ENCODE measurements around the gene XPNPEP1.

The XPNPEP1 gene

DNA sequence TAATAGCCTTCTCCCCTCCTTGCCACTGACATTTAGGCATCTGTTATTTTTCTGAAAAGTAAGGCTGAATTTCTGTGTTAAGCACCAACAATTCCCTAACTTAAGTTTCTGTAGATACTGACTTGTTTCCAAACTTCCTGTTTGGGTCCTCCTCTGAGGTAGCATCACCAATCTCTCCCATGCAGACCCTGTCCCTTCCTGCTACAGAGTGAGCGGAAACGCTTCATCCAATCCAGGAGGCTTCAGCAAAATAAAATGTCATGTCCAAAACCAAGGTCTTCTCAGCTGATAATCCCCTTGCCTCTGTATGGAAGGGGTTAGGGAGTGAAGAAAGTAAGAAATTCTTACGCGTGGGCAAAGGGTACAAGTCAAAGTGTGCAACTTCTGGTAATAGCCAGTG, 29.9 kb downstream of the XPNPEP1 start:
- no peak for DNase-seq (ENCODE audit: extremely low read depth, insufficient read length)
- no peak for TF ChIP-seq CTCF (IDR thresholded peaks at IDR 0.05; ENCODE audit: insufficient read depth, low read length, poor library complexity, severe bottlenecking)
- H3K36me3 ChIP-seq (ENCODE audit: control insufficient read depth, insufficient read depth, low read length): peaks cover 7% of the 10 kb centered on the region
- H3K4me3 ChIP-seq (replicated peaks; ENCODE audit: low read depth, low read length): no peak overlapping the region
- no peaks in the 10 kb centered on the region for H3K27me3 ChIP-seq (replicated peaks; ENCODE audit: control insufficient read depth, insufficient read depth, low read length)

- no peaks in the 10 kb centered on the region for H3K27me3 ChIP-seq (replicated peaks; ENCODE audit: control insufficient read depth, insufficient read depth, low read length)
- peaks cover 10% of the 10 kb centered on the region for H3K36me3 ChIP-seq (ENCODE audit: control insufficient read depth, insufficient read depth, low read length)
- no peak for DNase-seq (ENCODE audit: extremely low read depth, insufficient read length)
- no peak overlapping the region for H3K4me3 ChIP-seq (replicated peaks; ENCODE audit: low read depth, low read length)
- no peak for TF ChIP-seq CTCF (IDR thresholded peaks at IDR 0.05; ENCODE audit: insufficient read depth, low read length, poor library complexity, severe bottlenecking)
These were observed 30.4 kb downstream of the XPNPEP1 start for GRCh38 chr10:109892931-109893330.

DNA sequence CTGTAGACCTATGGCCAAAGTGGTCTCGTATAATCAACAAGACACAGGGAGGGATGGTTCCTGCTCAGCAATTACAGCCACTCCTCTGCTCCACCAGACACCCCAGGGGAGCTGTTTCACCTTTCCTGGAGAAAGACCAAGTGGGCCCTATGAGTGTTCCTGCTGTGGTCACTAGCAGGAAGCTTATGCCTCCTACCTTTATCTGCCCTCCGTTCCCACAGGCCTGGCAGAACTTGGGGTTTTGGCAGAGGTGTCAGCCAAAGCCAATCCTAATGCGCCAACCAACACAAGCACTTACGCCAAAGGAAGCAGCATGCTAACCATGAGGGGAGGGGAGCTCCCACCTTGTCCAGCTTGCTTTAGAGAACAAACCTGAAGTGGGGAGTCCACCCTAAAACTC, 31.2 kb downstream of the XPNPEP1 start:
- no peaks in the 10 kb centered on the region for H3K27me3 ChIP-seq (replicated peaks; ENCODE audit: control insufficient read depth, insufficient read depth, low read length)
- DNase-seq (ENCODE audit: extremely low read depth, insufficient read length): no peak
- TF ChIP-seq CTCF (IDR thresholded peaks at IDR 0.05; ENCODE audit: insufficient read depth, low read length, poor library complexity, severe bottlenecking): no peak
- H3K36me3 ChIP-seq (ENCODE audit: control insufficient read depth, insufficient read depth, low read length): peaks cover 10% of the 10 kb centered on the region
- no peak overlapping the region for H3K4me3 ChIP-seq (replicated peaks; ENCODE audit: low read depth, low read length)

GRCh38 chr10:109891105-109891504, 32.2 kb downstream of the XPNPEP1 start:
- no peaks in the 10 kb centered on the region for H3K27me3 ChIP-seq (replicated peaks; ENCODE audit: control insufficient read depth, insufficient read depth, low read length)
- TF ChIP-seq CTCF (IDR thresholded peaks at IDR 0.05; ENCODE audit: insufficient read depth, low read length, poor library complexity, severe bottlenecking): no peak
- H3K4me3 ChIP-seq (replicated peaks; ENCODE audit: low read depth, low read length): no peak overlapping the region
- DNase-seq (ENCODE audit: extremely low read depth, insufficient read length): no peak
- peaks cover 15% of the 10 kb centered on the region for H3K36me3 ChIP-seq (ENCODE audit: control insufficient read depth, insufficient read depth, low read length)

GRCh38 chr10:109889867-109890266, 33.4 kb downstream of the XPNPEP1 start:
- no peak for TF ChIP-seq CTCF (IDR thresholded peaks at IDR 0.05; ENCODE audit: insufficient read depth, low read length, poor library complexity, severe bottlenecking)
- DNase-seq (ENCODE audit: extremely low read depth, insufficient read length): no peak
- Histone ChIP-seq H3K36me3 (ENCODE audit: control insufficient read depth, insufficient read depth, low read length) (peaks cover 17% of the 10 kb centered on the region), H3K27me3 (replicated peaks; ENCODE audit: control insufficient read depth, insufficient read depth, low read length) (no peaks in the 10 kb centered on the region), H3K4me3 (replicated peaks; ENCODE audit: low read depth, low read length) (no peak overlapping the region)

DNA sequence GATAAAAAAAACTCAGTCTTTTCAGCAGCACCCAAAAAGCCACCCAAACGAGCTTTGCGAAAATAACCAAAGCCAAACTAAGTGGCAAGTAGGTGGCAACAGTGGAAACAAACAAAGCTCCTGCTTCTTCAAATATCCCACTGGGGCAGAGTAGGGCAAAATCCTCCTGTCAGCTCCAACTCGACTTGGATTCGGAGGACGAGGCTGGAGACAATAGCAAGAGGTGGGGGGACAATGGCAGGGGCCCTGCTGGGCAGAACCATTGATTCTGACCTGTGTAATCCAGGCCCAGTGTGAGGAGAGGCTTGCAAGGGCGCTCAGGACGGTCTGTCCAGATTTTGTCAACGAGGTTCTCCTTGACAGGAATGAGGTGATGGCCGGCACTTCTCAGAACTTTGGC, 35.5 kb downstream of the XPNPEP1 start:
- H3K27me3 ChIP-seq (replicated peaks; ENCODE audit: control insufficient read depth, insufficient read depth, low read length): no peaks in the 10 kb centered on the region
- H3K36me3 ChIP-seq (ENCODE audit: control insufficient read depth, insufficient read depth, low read length): peaks cover 18% of the 10 kb centered on the region
- no peak for TF ChIP-seq CTCF (IDR thresholded peaks at IDR 0.05; ENCODE audit: insufficient read depth, low read length, poor library complexity, severe bottlenecking)
- H3K4me3 ChIP-seq (replicated peaks; ENCODE audit: low read depth, low read length): no peak overlapping the region
- no peak for DNase-seq (ENCODE audit: extremely low read depth, insufficient read length)
